Neural progenitor cell (in vitro differentiated cells): Measurements from ENCODE around the gene LZTFL1. TPM values are rescaled to one million over a fixed set of nuclear protein-coding genes. Genes with fewer than 3 reads are reported as not detected.
A peak's percentile ranks its signal among the peaks of the same experiment; 100 is the strongest.

Experiments used
- DNase-seq: peaks from one replicate; pipeline ENCODE4 v3.0.0-alpha.2; 2016; ENCODE audit warnings: low spot score
- H2AFZ ChIP-seq: fragments of 200-600 bp; sonication (generic); replicated peaks from 2 replicates; pipeline ENCODE4 v1.6.1; 2016; ENCODE audit warnings: antibody characterized with exemption
- H3F3A ChIP-seq: fragments of 200-600 bp; sonication (generic); 2 replicates; pipeline ENCODE4 v1.6.1; 2016; ENCODE audit warnings: antibody characterized with exemption, low read depth
- H3K27ac ChIP-seq: fragments of 200-600 bp; sonication (generic); 2 replicates; pipeline ENCODE4 v1.5.1; 2016; ENCODE audit warnings: mild to moderate bottlenecking
- H3K27me3 ChIP-seq: fragments of 200-600 bp; sonication (generic); 2 replicates; pipeline ENCODE4 v1.6.1; 2016; ENCODE audit warnings: mild to moderate bottlenecking, moderate library complexity
- H3K36me3 ChIP-seq: fragments of 200-600 bp; sonication (generic); 2 replicates; pipeline ENCODE4 v1.5.1; 2016
- H3K4me1 ChIP-seq: fragments of 200-600 bp; sonication (generic); 2 replicates; pipeline ENCODE4 v1.6.1; 2016; ENCODE audit warnings: mixed run types
- H3K4me2 ChIP-seq: fragments of 200-600 bp; sonication (generic); 2 replicates; pipeline ENCODE4 v1.6.1; 2016
- H3K4me3 ChIP-seq: fragments of 200-600 bp; sonication (generic); 2 replicates; pipeline ENCODE4 v1.5.1; 2016
- H3K79me2 ChIP-seq: fragments of 200-600 bp; sonication (generic); 2 replicates; pipeline ENCODE4 v1.6.1; 2016; ENCODE audit warnings: low read depth
- H3K9ac ChIP-seq: fragments of 200-600 bp; sonication (generic); 2 replicates; pipeline ENCODE4 v1.6.1; 2016
- H3K9me3 ChIP-seq: fragments of 200-600 bp; sonication (generic); 2 replicates; pipeline ENCODE4 v1.5.1; 2016; ENCODE audit warnings: low read depth
- H4K20me1 ChIP-seq: fragments of 200-600 bp; sonication (generic); 2 replicates; pipeline ENCODE4 v1.6.1; 2016; ENCODE audit warnings: low read depth
- H3K27ac Mint-ChIP-seq: 3 replicates; pipeline ENCODE4 v1.8.0; 2021; ENCODE audit warnings: mixed read lengths
- H3K27me3 Mint-ChIP-seq: 2 replicates; pipeline ENCODE4 v1.8.0; 2022; ENCODE audit warnings: low read depth, mild to moderate bottlenecking, inconsistent platforms, moderate library complexity, mixed read lengths; ENCODE audit not compliant: insufficient read depth
- H3K36me3 Mint-ChIP-seq: 3 replicates; pipeline ENCODE4 v1.8.0; 2021; ENCODE audit warnings: mixed read lengths
- H3K4me1 Mint-ChIP-seq: 3 replicates; pipeline ENCODE4 v1.8.0; 2021; ENCODE audit warnings: mixed read lengths
- H3K4me3 Mint-ChIP-seq: 3 replicates; pipeline ENCODE4 v1.8.0; 2021; ENCODE audit warnings: mild to moderate bottlenecking, moderate library complexity, mixed read lengths
- H3K9me3 Mint-ChIP-seq: 3 replicates; pipeline ENCODE4 v1.8.0; 2020; ENCODE audit warnings: mixed read lengths
- CTCF ChIP-seq: fragments of 200-600 bp; sonication (generic); IDR thresholded peaks from 2 replicates; pipeline ENCODE4 v1.5.1; 2017; ENCODE audit warnings: antibody characterized with exemption, mild to moderate bottlenecking
- EZH2 ChIP-seq: fragments of 200-600 bp; sonication (generic); IDR thresholded peaks from 2 replicates; pipeline ENCODE4 v1.6.1; 2017; ENCODE audit warnings: antibody characterized with exemption, mild to moderate bottlenecking, moderate library complexity
- EZH2phosphoT487 ChIP-seq: fragments of 200-600 bp; sonication (generic); IDR thresholded peaks from 2 replicates; pipeline ENCODE4 v1.6.1; 2017; ENCODE audit warnings: antibody characterized with exemption
- total RNA-seq: library from RNA; depleted of rRNA; stranded (reverse); fragments of >200 nt; gene quantifications from 2 replicates; pipeline ENCODE4 v1.2.3, GENCODE V29; 2015; ENCODE audit warnings: low replicate concordance

Gene LZTFL1
- total RNA-seq, 1 donor from 2014 or later = 22.5 TPM

- DNase-seq = no peak
- Histone ChIP-seq H3K79me2 (no peaks in the 10 kb centered on the region), H3K9ac (no peak overlapping the region), H3K4me3 (no peak overlapping the region), H3K9me3 (no peaks in the 10 kb centered on the region), H2AFZ (no peak overlapping the region), H3K27me3 (peaks cover 57% of the 10 kb centered on the region), H3K4me1 (no peaks in the 10 kb centered on the region), H3K36me3 (no peaks in the 10 kb centered on the region), H3F3A (no peaks in the 10 kb centered on the region), H3K27ac (no peak overlapping the region), H3K4me2 (no peak overlapping the region), H4K20me1 (no peaks in the 10 kb centered on the region)
- Mint-ChIP-seq H3K4me1 (peaks cover 7% of the 10 kb centered on the region), H3K27me3 (peaks cover 7% of the 10 kb centered on the region), H3K9me3 (no peaks in the 10 kb centered on the region), H3K4me3 (peak overlapping the region; percentile 94), H3K36me3 (no peaks in the 10 kb centered on the region), H3K27ac (no peak overlapping the region)
- no peak for TF ChIP-seq CTCF
- TF ChIP-seq EZH2 = no peak
- no peak for TF ChIP-seq EZH2phosphoT487
These were observed 1.1 kb upstream of the LZTFL1 start for GRCh38 chr3:45842851-45843625.

- TF ChIP-seq CTCF (no peak), EZH2phosphoT487 (no peak), EZH2 (no peak)
- peak overlapping the region; percentile 94 for H3K4me3 Mint-ChIP-seq
- DNase-seq = peak; percentile 41
- H3K9ac ChIP-seq = peak overlapping the region; percentile 48
- no peaks in the 10 kb centered on the region for H3K79me2 ChIP-seq
- H3K4me3 ChIP-seq = peak overlapping the region; percentile 76
- peak overlapping the region; percentile 90 for H3K4me2 ChIP-seq
- H3K27me3 ChIP-seq = peaks cover 40% of the 10 kb centered on the region
- H3K36me3 ChIP-seq = no peaks in the 10 kb centered on the region
- H3K4me1 ChIP-seq = no peaks in the 10 kb centered on the region
- no peak overlapping the region for H3K27ac ChIP-seq
- peaks cover 7% of the 10 kb centered on the region for H3K4me1 Mint-ChIP-seq
- H3K9me3 ChIP-seq = no peaks in the 10 kb centered on the region
- no peaks in the 10 kb centered on the region for H4K20me1 ChIP-seq
- H3F3A ChIP-seq = no peaks in the 10 kb centered on the region
- peak overlapping the region; percentile 5 for H3K27ac Mint-ChIP-seq
- no peaks in the 10 kb centered on the region for H3K27me3 Mint-ChIP-seq
- no peaks in the 10 kb centered on the region for H3K9me3 Mint-ChIP-seq
- H2AFZ ChIP-seq = peak overlapping the region; percentile 63
- no peaks in the 10 kb centered on the region for H3K36me3 Mint-ChIP-seq
These were observed 531 bp downstream of the LZTFL1 start for GRCh38 chr3:45841420-45841756.

- no peaks in the 10 kb centered on the region for H3F3A ChIP-seq
- no peaks in the 10 kb centered on the region for H3K36me3 ChIP-seq
- H3K4me2 ChIP-seq = no peak overlapping the region
- no peaks in the 10 kb centered on the region for H4K20me1 ChIP-seq
- peaks cover 11% of the 10 kb centered on the region for H3K27me3 ChIP-seq
- H3K4me3 ChIP-seq = no peak overlapping the region
- no peak for DNase-seq
- Mint-ChIP-seq H3K27me3 (no peaks in the 10 kb centered on the region), H3K4me3 (no peak overlapping the region), H3K27ac (no peak overlapping the region), H3K36me3 (no peaks in the 10 kb centered on the region), H3K9me3 (no peaks in the 10 kb centered on the region), H3K4me1 (peaks cover 7% of the 10 kb centered on the region)
- H3K9me3 ChIP-seq = no peaks in the 10 kb centered on the region
- H3K4me1 ChIP-seq = no peaks in the 10 kb centered on the region
- no peak overlapping the region for H3K9ac ChIP-seq
- no peak for TF ChIP-seq CTCF
- TF ChIP-seq EZH2 = no peak
- no peak for TF ChIP-seq EZH2phosphoT487
- H3K27ac ChIP-seq = no peak overlapping the region
- no peak overlapping the region for H2AFZ ChIP-seq
- no peaks in the 10 kb centered on the region for H3K79me2 ChIP-seq
These were observed 3.5 kb downstream of the LZTFL1 start for GRCh38 chr3:45838466-45838865.
